ENCODE results near the gene CDH8. TPM values are rescaled to one million over a fixed set of nuclear protein-coding genes. Genes with fewer than 3 reads are reported as not detected.

Gene CDH8
- total RNA-seq, result 1 to 10 TPM in 2 of 4 donors, under 1 TPM in 2; 0.66 to 3.9 (median 1.6) TPM
- under 1 TPM in 1 of 3 donors, not detected in 2; 0.13 TPM for polyA plus RNA-seq

DNA sequence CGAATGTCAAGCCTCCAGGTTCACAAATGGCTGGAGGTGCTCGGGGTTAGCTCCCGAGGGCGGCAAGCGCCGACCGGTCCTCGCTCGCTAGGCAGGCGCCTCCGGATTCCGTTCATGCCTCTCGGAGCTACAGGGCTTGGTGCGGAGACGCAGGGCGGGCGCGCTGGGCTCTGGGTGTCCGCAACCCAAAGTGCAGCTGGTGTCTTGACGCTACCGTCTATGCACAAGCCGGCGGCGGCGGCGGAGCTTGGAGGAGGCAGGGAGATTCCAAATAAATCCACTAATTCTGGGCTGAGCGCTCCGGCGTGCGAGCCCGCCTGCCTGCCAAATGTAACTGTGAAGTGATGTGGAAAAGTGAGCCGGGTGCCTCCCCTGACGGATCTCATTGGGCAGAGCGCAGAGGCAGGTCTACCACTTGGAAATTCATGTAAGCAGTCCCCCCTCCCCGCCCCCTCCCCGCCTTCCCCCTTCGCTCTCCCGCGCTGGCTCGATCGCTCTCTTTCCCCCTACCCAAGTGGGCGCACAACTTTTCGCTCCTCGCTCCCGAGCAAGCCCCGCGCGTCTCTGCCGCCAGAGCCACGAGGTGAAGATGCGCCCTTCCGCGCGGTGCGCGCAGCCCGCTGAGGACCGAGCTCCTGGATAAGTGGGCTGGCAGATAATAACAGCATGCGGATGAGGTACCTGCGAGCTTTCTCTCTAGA lies at the start of gene CDH8:
TSS of gene CDH8 (minus strand) at position 338 of the 701 bp plus-strand sequence. CDS start 15,035 bp downstream, outside the sequence.
- no peaks in the 10 kb centered on the region for H3K9me3 ChIP-seq
- no peak within 1 kb of the TSS for H3K27ac ChIP-seq
- intact Hi-C loops (cut with DNase I), result no loop called here
- peaks cover 16 to 59% (median 22%) of the 10 kb centered on the region in 3 donors for H3K27me3 ChIP-seq
- DNase-seq, result no peak
- H3K4me1 ChIP-seq, result peaks cover 0 to 28% (median 12%) of the 10 kb centered on the region in 4 donors
- peak within 1 kb of the TSS in 3 of 4 donors; percentile 38 to 41 (median 41) for H3K4me3 ChIP-seq
- 5 to 20% methylated on average over 60 of the region's 60 CpGs for WGBS, 2 donors
- TF ChIP-seq EP300 (IDR thresholded peaks at IDR 0.05) (no peak), CTCF (IDR thresholded peaks at IDR 0.05) (no peak), POLR2A (IDR thresholded peaks at IDR 0.05) (no peak), POLR2AphosphoS5 (IDR thresholded peaks at IDR 0.05) (no peak)
- no peaks in the 10 kb centered on the region for H3K36me3 ChIP-seq

GRCh38 chr16:62079236-62079635 lies 43.0 kb upstream of the CDH8 start:
- H3K27ac ChIP-seq, result no peak overlapping the region
- intact Hi-C loops (cut with DNase I), result no loop called here
- H3K9me3 ChIP-seq, result no peaks in the 10 kb centered on the region
- no peak for DNase-seq
- no peaks in the 10 kb centered on the region for H3K36me3 ChIP-seq
- WGBS, 2 donors, result 81 to 89% methylated on average over 4 of the region's 4 CpGs
- H3K4me3 ChIP-seq, result no peak overlapping the region
- TF ChIP-seq POLR2AphosphoS5 (IDR thresholded peaks at IDR 0.05) (no peak), CTCF (IDR thresholded peaks at IDR 0.05) (no peak), POLR2A (IDR thresholded peaks at IDR 0.05) (no peak), EP300 (IDR thresholded peaks at IDR 0.05) (no peak)
- H3K4me1 ChIP-seq, result no peaks in the 10 kb centered on the region
- no peaks in the 10 kb centered on the region for H3K27me3 ChIP-seq

- intact Hi-C loops (cut with DNase I), result no loop called here
- Histone ChIP-seq H3K4me3 (no peak overlapping the region), H3K27me3 (no peaks in the 10 kb centered on the region), H3K36me3 (no peaks in the 10 kb centered on the region), H3K4me1 (no peaks in the 10 kb centered on the region), H3K9me3 (no peaks in the 10 kb centered on the region), H3K27ac (no peak overlapping the region)
- no peak for DNase-seq
- TF ChIP-seq CTCF (IDR thresholded peaks at IDR 0.05), result no peak
- TF ChIP-seq EP300 (IDR thresholded peaks at IDR 0.05), result no peak
- no peak for TF ChIP-seq POLR2A (IDR thresholded peaks at IDR 0.05)
- TF ChIP-seq POLR2AphosphoS5 (IDR thresholded peaks at IDR 0.05), result no peak
- 47 to 51% methylated on average over 4 of the region's 4 CpGs for WGBS, 2 donors
Measured at GRCh38 chr16:62077998-62078397, 41.8 kb upstream of the CDH8 start.

GRCh38 chr16:62076886-62077285 lies 40.6 kb upstream of the CDH8 start:
- no peaks in the 10 kb centered on the region for H3K4me1 ChIP-seq
- H3K9me3 ChIP-seq, result no peaks in the 10 kb centered on the region
- no peak overlapping the region for H3K27ac ChIP-seq
- no peak for TF ChIP-seq POLR2A (IDR thresholded peaks at IDR 0.05)
- no peak for TF ChIP-seq EP300 (IDR thresholded peaks at IDR 0.05)
- no peak for TF ChIP-seq POLR2AphosphoS5 (IDR thresholded peaks at IDR 0.05)
- TF ChIP-seq CTCF (IDR thresholded peaks at IDR 0.05), result no peak
- 85 to 86% methylated on average over 3 of the region's 3 CpGs for whole genome bisulfite sequencing, 2 donors
- no peak overlapping the region for H3K4me3 ChIP-seq
- intact Hi-C loops (cut with DNase I), result no loop called here
- no peak for DNase-seq
- H3K27me3 ChIP-seq, result no peaks in the 10 kb centered on the region
- H3K36me3 ChIP-seq, result no peaks in the 10 kb centered on the region
